ENCODE data around the gene CASKIN2.
A peak's percentile ranks its signal among the peaks of the same experiment; 100 is the strongest.

The CASKIN2 gene

GRCh38 chr17:75552425-75553294 is 37.3 kb upstream of the CASKIN2 start:
- no peak overlapping the region for H3K27ac Mint-ChIP-seq
- no peaks in the 10 kb centered on the region for H3K27me3 Mint-ChIP-seq
- peaks cover 2% of the 10 kb centered on the region for H3K36me3 Mint-ChIP-seq (ENCODE audit: low read depth)
- H3K4me3 Mint-ChIP-seq, result no peak overlapping the region
- no peak for DNase-seq
- H3K4me1 Mint-ChIP-seq (ENCODE audit: low read depth), result no peaks in the 10 kb centered on the region
- no peaks in the 10 kb centered on the region for H3K9me3 Mint-ChIP-seq

- Mint-ChIP-seq H3K27ac (no peak overlapping the region), H3K4me3 (no peak overlapping the region), H3K4me1 (ENCODE audit: low read depth) (no peaks in the 10 kb centered on the region), H3K27me3 (no peaks in the 10 kb centered on the region), H3K36me3 (ENCODE audit: low read depth) (peaks cover 2% of the 10 kb centered on the region), H3K9me3 (no peaks in the 10 kb centered on the region)
- no peak for DNase-seq
Measured at GRCh38 chr17:75551266-75551665, 35.9 kb upstream of the CASKIN2 start.

DNA sequence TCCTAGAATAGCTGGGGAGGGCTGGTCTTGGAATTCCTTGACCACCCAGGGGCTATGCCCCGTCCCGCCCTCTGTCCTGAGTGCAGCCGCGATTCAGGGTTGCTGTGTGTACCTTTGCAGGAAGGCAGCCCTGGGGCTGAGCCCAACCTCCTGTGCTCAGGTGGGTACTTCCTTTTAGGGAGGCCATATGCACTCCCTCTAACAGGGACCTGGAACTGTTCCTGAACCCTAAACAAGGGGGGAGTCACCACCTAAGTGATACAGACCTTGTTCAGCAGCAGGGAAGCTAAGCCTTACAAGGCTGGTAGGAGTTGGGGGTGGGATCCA is 34.8 kb upstream of the CASKIN2 start:
- no peaks in the 10 kb centered on the region for H3K9me3 Mint-ChIP-seq
- H3K27me3 Mint-ChIP-seq, result no peaks in the 10 kb centered on the region
- H3K36me3 Mint-ChIP-seq (ENCODE audit: low read depth), result peaks cover 2% of the 10 kb centered on the region
- no peak overlapping the region for H3K27ac Mint-ChIP-seq
- H3K4me3 Mint-ChIP-seq, result no peak overlapping the region
- no peaks in the 10 kb centered on the region for H3K4me1 Mint-ChIP-seq (ENCODE audit: low read depth)
- no peak for DNase-seq

DNA sequence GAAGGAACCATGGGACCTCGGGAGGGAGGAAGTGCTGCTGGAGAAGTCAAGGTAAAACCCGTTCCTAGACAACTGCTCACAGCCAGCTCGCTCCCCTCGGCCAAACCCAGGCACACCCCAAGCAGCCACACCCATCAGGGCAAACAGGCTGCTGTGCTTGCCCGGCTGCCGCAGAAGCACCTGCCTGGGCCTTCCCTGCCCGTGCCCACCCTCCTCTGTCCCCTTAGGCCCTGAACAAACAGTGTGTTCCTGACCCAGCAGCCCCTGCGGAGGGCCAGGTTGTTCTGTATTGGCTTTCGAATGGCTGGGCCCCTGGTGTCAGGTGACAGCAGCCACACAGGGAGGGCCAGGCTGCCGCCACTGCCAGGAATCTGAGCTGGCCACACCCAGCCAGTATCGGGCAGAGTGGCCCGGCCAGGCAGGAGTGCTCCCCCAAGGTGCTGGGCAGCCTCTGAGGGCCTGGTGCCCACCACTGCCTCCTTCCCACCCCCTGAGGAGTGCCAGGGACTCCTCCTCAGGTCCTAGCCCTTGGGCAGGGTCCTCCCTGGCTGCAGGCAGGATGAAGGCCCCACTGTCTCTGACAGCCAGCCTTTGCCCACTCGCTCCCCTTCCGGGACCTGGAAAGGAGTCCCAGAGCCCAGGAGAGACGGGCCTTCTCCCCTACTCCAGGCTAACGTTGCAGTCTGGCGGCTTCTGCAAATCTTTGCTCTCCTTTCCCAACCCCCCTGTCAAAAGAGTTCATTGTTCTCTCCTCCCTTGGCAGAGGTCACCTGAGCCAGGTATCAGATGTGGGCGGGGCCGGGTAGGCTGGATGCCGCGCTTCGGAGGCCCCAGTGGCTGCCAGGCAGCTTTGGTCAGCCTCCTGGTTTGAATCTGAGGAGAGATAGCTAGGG is 34.2 kb upstream of the CASKIN2 start:
- no peak overlapping the region for H3K27ac Mint-ChIP-seq
- no peaks in the 10 kb centered on the region for H3K27me3 Mint-ChIP-seq
- no peak for DNase-seq
- peaks cover 2% of the 10 kb centered on the region for H3K36me3 Mint-ChIP-seq (ENCODE audit: low read depth)
- no peak overlapping the region for H3K4me3 Mint-ChIP-seq
- no peaks in the 10 kb centered on the region for H3K4me1 Mint-ChIP-seq (ENCODE audit: low read depth)
- H3K9me3 Mint-ChIP-seq, result no peaks in the 10 kb centered on the region

GRCh38 chr17:75548813-75549212 is 33.5 kb upstream of the CASKIN2 start:
- H3K4me1 Mint-ChIP-seq (ENCODE audit: low read depth), result no peaks in the 10 kb centered on the region
- no peaks in the 10 kb centered on the region for H3K27me3 Mint-ChIP-seq
- DNase-seq, result no peak

GRCh38 chr17:75547091-75547490 is 31.8 kb upstream of the CASKIN2 start:
- H3K27me3 Mint-ChIP-seq, result no peaks in the 10 kb centered on the region
- peaks cover 2% of the 10 kb centered on the region for H3K36me3 Mint-ChIP-seq (ENCODE audit: low read depth)
- no peak overlapping the region for H3K4me3 Mint-ChIP-seq
- no peaks in the 10 kb centered on the region for H3K9me3 Mint-ChIP-seq
- no peak for DNase-seq
- H3K27ac Mint-ChIP-seq, result no peak overlapping the region
- H3K4me1 Mint-ChIP-seq (ENCODE audit: low read depth), result no peaks in the 10 kb centered on the region

More at GRCh38 chr17:75548813-75549212, 33.5 kb upstream of the CASKIN2 start:
- H3K27ac Mint-ChIP-seq, result no peak overlapping the region
- peaks cover 2% of the 10 kb centered on the region for H3K36me3 Mint-ChIP-seq (ENCODE audit: low read depth)
- H3K4me3 Mint-ChIP-seq, result no peak overlapping the region
- H3K9me3 Mint-ChIP-seq, result no peaks in the 10 kb centered on the region

- Mint-ChIP-seq H3K27me3 (no peaks in the 10 kb centered on the region), H3K27ac (no peak overlapping the region), H3K4me1 (ENCODE audit: low read depth) (no peaks in the 10 kb centered on the region), H3K36me3 (ENCODE audit: low read depth) (peaks cover 2% of the 10 kb centered on the region), H3K4me3 (no peak overlapping the region), H3K9me3 (no peaks in the 10 kb centered on the region)
- no peak for DNase-seq
Measured at GRCh38 chr17:75546181-75546580, 30.8 kb upstream of the CASKIN2 start.

DNA sequence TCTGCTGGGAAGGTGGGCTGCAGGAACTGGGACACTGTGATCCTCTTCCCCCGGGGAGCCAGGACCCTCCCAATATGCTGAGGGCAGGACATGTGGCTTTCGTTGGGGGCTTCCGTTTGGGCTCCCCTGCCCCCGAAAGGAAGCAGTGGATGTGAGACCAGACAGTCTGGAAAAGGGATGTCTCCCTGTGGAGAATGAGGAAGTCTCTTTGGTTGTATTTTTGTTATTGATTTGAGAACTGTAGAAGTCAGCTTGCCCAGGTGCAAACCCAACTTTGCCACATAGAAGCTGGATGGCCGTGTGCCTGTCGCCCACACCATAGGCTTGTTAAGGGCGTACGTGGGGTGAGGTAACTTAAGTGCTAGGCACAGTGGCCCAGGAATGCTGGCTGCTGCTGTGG is 28.9 kb upstream of the CASKIN2 start:
- no peak overlapping the region for H3K4me3 Mint-ChIP-seq
- no peaks in the 10 kb centered on the region for H3K27me3 Mint-ChIP-seq
- no peak for DNase-seq
- no peak overlapping the region for H3K27ac Mint-ChIP-seq
- peaks cover 2% of the 10 kb centered on the region for H3K36me3 Mint-ChIP-seq (ENCODE audit: low read depth)
- no peaks in the 10 kb centered on the region for H3K4me1 Mint-ChIP-seq (ENCODE audit: low read depth)
- H3K9me3 Mint-ChIP-seq, result no peaks in the 10 kb centered on the region

- no peak for DNase-seq
- H3K4me1 Mint-ChIP-seq (ENCODE audit: low read depth), result no peaks in the 10 kb centered on the region
- H3K4me3 Mint-ChIP-seq, result no peak overlapping the region
- H3K27me3 Mint-ChIP-seq, result no peaks in the 10 kb centered on the region
- no peaks in the 10 kb centered on the region for H3K36me3 Mint-ChIP-seq (ENCODE audit: low read depth)
- no peaks in the 10 kb centered on the region for H3K9me3 Mint-ChIP-seq
- no peak overlapping the region for H3K27ac Mint-ChIP-seq
Measured at GRCh38 chr17:75542728-75543336, 27.5 kb upstream of the CASKIN2 start.

DNA sequence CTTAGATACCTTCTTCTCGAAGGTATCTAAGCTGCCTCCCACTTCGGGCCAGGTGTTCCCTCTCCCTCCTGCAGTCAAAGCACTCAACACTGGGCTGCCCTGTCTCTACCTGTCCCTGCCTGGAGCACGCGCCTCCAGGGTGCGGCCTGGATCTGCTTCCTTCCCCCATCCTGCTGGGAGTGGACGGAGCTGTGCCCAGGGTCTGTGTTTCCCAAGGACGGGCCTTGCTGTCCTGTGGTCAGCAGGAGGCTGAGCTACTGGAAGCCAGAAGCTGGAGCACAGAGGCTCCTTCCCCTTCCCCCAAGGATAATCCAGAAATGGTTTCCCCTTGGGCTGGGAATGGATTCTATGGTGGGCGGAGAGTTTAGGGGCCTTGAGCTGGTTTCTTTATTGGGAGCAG is 26.9 kb upstream of the CASKIN2 start:
- no peak for DNase-seq
- Mint-ChIP-seq H3K4me3 (no peak overlapping the region), H3K27ac (no peak overlapping the region), H3K4me1 (ENCODE audit: low read depth) (no peaks in the 10 kb centered on the region), H3K36me3 (ENCODE audit: low read depth) (no peaks in the 10 kb centered on the region), H3K9me3 (no peaks in the 10 kb centered on the region), H3K27me3 (no peaks in the 10 kb centered on the region)

GRCh38 chr17:75540923-75541503 is 25.7 kb upstream of the CASKIN2 start:
- H3K4me1 Mint-ChIP-seq (ENCODE audit: low read depth), result peaks cover 3% of the 10 kb centered on the region
- H3K9me3 Mint-ChIP-seq, result no peaks in the 10 kb centered on the region

DNA sequence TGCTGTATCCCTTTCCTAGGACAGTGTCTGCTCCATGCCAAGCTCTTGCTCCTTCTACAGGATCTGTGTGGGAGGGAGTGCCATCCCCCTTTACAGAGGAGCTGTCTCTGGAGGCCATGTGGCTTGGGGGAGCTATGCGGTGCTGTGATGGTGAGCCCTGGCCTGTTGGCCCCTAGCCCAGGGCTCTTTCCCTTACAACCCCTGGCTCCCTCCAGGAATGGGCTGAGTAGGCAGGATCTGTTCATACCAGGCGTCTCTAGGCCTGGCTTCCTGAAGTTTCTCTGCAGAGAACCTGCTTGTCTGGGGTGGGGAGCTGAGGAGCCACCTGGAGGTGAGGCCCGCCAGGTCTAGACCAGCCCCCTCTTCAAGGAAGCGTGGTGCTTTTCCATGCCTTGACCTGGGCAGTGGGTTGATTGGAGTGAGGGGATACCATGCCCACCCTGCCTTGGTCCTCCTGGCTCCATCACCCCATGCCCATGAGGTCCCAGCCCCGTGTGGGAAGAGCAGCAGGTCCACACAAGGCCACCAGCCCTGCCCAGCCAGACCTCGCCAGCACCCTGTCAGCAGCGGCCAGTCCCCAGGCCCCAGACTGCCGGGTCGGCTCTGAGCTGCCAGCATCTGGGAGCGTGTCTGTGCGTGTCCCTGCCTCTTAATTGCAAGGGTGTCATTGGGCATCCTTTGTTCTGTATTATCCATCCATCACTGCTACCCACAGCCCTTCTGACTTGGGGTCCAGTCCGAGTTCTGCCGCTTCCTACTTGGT is 24.8 kb upstream of the CASKIN2 start:
- Mint-ChIP-seq H3K27me3 (no peaks in the 10 kb centered on the region), H3K4me1 (ENCODE audit: low read depth) (peaks cover 11% of the 10 kb centered on the region), H3K36me3 (ENCODE audit: low read depth) (no peaks in the 10 kb centered on the region), H3K9me3 (no peaks in the 10 kb centered on the region), H3K4me3 (no peak overlapping the region), H3K27ac (no peak overlapping the region)
- no peak for DNase-seq

More at GRCh38 chr17:75540923-75541503, 25.7 kb upstream of the CASKIN2 start:
- Mint-ChIP-seq H3K27ac (no peak overlapping the region), H3K36me3 (ENCODE audit: low read depth) (no peaks in the 10 kb centered on the region), H3K27me3 (no peaks in the 10 kb centered on the region), H3K4me3 (no peak overlapping the region)
- no peak for DNase-seq

DNA sequence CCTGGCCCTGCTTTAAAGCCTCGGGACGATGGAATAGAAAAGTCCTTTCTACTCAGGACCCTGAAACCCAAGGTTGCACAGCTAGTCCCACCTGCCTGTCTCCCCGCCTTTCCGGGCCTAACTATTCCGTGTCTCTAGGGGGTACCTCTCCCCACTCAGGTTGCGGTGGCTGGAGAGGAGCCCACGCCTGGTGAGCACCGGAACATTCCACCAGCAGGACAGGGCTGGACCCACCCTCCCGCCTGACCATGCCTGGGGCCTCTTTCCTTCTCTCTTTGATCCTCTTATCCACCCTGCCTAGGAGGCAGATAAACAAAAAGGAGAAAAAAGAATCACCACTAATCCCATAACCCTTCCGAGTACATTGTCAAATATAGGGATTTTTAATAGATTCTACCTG is 21.0 kb upstream of the CASKIN2 start:
- Mint-ChIP-seq H3K27ac (no peak overlapping the region), H3K27me3 (no peaks in the 10 kb centered on the region), H3K36me3 (ENCODE audit: low read depth) (peaks cover 3% of the 10 kb centered on the region), H3K9me3 (no peaks in the 10 kb centered on the region), H3K4me3 (no peak overlapping the region), H3K4me1 (ENCODE audit: low read depth) (peaks cover 23% of the 10 kb centered on the region)
- no peak for DNase-seq

GRCh38 chr17:75535871-75536270 is 20.5 kb upstream of the CASKIN2 start:
- Mint-ChIP-seq H3K9me3 (no peaks in the 10 kb centered on the region), H3K4me3 (no peak overlapping the region), H3K27ac (peak overlapping the region; percentile 90), H3K36me3 (ENCODE audit: low read depth) (peaks cover 3% of the 10 kb centered on the region), H3K4me1 (ENCODE audit: low read depth) (peaks cover 23% of the 10 kb centered on the region), H3K27me3 (no peaks in the 10 kb centered on the region)
- no peak for DNase-seq
